D341Med (cell line): ENCODE data around the gene SIAH2.

Experiments used
- DNase-seq: peaks from one replicate; pipeline ENCODE4 v3.0.0; 2012; ENCODE audit warnings: low spot score

Gene SIAH2

DNA sequence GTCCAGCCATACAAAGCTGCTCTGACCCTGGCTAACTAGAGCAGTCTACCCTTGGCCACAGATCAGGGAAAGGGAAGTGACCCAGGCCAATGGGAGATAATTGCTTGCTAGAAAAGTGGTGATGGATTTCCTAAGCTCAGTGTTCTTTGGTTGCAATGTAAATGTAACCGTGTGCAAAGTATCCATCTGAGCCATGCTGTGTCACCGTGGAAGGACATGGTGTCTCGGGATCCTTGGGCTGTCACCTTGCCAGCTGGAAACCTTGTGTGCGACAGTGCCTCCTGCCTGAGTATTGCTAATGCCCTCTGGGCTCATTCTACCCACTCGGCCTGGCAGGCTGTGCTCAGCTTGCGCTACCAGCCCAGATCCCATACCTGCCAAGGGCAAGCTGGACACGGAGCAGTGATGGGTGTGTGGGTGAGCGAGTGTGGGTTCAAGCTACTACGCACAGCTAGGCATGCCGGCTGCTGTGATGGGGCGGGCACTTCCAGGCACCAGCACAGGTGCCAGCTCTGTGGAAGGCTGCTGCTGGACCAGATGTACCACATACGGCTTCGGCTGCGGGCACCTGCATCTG lies 10.7 kb upstream of the SIAH2 start:
- no peak for DNase-seq

DNA sequence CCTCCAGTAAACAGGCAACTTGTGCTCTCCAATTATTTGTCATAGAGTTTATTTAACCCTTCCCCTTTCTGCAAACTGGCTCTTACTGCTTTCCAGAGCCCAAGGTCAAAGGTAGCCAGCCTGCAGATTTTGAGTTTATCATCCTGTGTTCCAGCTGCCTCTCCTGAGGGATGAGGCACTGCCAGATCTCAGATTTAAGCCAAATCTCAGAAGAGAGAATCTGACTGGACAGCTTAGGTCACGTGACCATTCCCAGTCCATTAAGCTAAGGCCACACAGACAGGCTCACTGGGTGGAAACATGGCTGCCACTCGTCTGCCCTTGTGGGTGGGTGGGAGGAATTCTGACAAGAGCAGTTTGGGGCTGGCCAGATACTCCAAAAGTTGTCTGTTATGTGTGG lies 8.6 kb upstream of the SIAH2 start:
- no peak for DNase-seq

DNA sequence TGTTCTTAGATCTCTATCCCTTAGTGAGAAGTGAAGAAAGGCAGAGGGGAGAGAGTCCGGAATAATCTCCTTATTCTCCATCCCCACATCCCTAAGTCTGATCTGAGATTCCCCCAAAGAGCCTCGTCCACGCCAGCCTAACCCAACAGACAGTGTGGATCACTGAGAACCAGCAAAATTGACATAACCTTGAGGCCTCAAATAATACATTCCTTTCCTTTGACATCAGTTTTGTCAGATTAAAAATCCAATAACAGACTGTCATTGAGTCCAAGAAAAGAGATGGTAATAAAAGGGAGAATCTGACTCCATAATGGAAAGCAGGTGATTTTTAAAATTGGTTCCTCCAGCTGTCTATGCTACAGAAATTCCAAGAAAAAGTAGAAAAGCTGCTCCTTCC lies 7.7 kb upstream of the SIAH2 start:
- no peak for DNase-seq

DNA sequence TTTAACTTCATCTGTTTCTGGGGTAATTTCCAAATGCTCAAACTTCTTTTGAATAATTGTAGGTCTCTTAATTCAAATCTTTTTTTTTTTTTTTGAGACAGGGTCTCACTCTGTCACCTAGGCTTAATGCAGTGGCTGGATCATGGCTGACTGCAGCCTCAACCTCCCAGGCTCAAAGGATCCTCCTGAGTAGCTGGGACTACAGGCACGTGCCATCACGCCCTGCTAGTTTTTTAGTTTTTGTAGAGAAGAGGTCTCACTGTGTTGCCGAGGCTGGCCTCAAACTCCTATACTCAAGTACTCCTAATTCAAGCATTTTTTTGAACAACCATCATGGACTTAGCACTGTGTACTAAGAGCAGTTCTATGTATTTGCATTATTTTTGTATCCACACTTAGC lies 3.8 kb upstream of the SIAH2 start:
- no peak for DNase-seq

DNA sequence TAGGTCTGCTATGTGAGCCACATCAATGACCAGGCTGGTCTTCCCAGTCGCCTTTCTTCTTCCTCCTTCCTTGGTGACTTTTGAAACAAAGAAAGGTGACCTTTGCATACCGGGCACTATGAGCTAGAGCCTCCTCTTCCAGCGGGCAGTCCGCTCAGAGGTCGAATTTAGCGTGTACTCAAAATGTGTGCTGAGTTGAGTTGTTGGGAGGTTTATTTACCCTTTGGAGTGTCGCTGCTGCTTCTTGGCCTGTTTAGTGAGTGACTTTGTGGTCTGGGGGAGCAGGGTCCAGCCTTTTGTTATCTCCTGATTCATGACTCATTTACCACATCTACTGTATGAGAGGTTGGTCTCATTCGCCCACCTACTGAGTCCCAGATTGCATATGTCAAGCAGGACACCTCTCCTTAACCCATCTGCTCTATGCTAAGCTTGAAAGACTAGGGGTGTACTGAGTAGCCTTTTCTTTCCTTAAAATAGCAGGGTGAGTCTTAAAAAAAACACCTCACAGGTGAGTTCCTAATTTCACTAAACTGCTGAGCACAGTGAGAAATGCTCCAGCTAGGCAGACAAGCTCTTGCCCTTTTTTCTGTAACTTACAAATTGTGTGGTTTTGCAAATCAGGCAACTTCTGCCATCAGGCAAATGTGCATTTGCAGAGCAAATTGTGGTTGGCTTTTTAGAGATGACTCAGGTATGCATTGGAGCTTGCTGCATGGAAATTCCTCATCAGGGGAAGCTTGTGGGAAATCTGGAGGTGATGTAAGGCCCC lies 3.2 kb upstream of the SIAH2 start:
- DNase-seq: no peak

DNA sequence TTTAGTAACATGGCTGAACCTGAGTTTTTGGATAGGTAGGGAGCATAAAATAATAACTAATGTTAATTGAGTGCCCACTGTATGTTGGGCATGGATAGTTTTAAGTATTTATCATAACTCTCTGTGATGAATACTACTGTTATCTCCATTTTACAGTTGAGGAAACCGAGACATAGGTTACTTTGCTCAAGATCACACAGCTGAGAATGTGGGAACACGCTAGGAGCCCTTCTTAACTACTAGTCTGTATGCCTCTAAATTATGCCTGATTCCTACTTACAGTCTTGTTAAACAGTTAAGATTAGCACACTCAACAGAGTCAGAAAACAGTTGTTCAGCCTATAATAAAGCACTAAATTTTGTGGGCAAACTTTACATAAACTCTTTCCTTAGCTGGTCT lies 2.0 kb upstream of the SIAH2 start:
- DNase-seq: no peak

DNA sequence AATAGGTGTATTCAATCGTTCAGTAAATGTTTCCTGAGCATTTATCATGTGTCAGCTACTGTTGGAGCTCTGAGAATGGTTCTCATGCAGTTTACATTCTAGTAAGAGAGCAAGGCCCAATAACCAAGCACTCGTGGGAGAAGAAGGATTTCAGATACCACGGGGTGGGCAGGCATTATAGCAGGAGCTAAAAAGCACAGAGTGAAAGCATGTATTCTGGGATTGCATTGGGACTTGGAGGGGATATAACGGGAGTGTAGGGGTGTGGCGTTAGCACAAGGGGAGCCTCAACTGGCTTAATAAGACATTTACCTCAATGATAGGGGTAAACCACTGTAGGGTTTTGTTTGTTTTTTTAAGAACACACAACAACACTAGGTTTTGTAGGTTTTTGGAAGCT lies 1.6 kb upstream of the SIAH2 start:
- DNase-seq: no peak

DNA sequence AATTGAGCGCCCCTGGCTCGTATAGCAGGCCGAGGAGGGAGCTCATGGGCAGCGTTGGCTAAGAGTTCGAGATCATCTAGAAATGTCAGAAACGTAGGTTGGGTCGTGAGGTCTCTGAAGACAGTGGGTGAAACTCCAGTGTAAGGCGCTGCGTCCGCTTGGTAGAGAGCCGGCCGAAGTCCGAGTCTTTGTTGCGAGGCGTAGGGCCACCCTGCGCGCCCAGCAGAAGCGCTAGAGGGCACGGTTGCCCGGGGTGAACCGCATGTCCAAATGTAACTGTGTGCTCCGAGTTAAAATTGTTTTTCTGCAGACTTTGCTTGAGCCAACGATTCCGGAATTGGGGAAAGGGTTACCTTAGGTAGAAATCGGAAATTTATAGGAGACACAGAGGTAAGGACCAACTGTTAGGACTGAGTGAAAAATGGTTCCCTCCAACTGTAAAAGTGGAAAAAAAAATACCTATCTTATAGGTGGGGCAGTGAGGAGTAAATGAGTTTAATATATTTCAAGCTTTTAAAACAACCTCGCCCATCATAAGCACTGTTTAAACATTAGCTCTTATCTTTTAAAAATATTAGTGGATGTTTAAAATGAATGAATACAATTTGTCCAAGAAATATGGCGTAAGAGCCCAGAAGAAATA lies 993 bp upstream of the SIAH2 start:
- DNase-seq: no peak

DNA sequence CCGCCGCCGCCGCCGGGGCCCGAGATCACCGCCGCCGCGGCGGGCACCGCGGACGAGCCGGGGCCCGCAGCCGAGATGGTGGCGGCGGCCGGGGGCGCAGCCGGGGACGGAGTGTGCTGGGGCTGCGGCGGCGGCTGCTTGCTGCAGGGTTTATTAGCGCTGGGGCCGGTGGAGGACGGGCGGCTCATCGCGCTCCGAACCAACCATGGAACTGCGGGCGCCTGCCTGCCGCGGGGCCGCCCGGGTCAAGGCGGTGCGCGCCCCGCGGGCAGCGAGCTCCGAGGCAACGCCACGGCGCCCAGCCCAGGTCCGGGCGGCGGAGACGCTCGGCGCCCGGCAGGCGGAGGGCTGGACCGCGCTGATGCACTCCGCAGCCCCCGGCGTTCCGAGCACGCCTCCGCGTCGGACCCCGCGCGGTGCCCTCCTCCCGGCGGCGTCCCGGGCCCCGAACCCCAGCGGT lies 277 bp downstream of the SIAH2 start:
- no peak for DNase-seq

DNA sequence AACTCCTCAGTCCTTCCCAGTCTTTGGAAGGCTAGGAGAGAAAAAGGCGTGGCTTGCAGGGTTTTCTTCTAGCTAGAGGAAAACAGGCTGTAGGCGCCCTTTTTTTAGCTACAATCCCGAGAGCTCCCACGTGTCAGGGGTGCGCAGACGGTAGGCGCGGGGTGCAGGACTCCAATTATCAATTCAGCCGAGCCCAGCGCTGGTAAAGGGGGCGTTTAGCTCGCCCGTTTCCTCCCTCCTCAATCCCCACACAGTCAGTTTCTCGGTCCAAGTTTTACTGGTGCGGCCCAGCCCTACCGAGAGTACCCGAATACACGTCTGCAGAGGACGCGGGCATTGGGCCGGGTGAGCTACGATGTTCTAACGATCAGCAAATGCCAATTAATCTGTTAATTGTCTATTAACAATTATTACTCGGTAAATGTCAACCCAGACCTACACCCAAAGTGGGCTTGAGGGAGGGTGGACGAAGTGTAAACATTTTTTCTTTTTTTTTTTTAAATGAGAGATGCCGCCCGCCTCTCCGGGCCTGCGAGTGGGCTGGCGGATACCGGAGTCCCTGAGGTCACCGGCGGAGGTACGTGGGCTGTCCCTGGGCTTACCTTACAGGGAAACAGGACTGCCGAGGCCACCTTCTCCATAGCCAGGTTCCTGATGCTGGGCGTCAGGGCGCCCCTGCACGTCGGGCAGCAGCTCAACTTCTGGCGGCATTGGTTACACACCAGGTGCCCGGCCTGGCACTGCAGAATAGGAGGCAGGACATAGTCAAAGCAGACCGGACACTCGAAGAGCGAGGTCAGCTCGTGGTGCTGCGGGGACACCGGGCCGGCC lies 923 bp downstream of the SIAH2 start:
- no peak for DNase-seq

DNA sequence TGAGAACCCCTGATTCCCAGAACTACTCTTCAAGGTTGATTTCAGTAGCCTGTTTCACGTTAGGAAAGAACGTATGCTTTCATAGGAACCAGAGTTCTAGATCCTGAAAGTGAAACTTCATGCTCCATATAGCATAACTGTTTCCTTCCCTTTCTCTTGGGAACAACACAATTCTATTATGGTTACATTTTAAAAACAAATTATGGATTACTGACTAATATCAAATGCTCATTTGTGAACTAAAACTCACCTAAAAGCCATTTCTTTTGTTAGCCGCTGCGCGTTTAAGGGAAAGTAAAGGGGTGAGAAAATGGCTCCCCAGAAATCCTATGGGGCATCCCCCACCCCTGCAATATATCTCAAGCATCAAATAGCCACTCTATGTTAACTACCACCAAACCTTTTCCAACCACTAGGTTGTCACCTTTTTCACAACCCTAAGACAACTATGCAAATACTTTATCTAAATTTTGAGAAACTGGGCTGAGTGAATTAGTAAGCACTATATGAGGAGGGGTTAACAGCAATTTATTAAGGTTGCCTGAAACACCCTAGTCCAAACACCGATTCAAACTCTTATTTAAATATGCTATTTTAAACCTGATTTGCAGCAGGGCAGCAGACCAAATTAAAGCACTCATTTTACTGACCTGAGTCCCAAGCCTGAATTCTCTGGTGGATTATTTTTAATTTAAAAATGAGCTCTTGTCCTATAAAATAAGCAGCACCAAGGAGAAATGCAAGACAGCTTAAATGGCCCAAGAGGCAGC lies 2.4 kb downstream of the SIAH2 start:
- no peak for DNase-seq

DNA sequence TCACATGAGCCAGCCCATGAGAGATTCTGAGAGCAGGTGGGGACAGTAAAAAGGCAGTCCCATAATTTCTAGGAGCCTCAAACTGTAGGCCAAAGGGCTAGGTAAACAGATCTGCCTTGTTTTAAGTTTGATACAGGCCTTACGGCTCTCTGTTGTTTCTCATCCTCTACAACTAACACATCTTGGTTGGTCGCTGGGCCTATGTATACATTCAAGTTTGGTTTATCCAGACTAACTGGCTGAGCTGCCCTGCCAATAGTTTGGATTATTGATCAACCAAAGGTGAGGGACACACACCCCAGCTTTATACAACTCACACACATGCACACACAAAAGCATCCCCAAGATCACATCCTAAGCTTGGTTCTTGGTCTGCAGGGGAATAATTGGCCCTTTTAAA lies 3.0 kb downstream of the SIAH2 start:
- no peak for DNase-seq

DNA sequence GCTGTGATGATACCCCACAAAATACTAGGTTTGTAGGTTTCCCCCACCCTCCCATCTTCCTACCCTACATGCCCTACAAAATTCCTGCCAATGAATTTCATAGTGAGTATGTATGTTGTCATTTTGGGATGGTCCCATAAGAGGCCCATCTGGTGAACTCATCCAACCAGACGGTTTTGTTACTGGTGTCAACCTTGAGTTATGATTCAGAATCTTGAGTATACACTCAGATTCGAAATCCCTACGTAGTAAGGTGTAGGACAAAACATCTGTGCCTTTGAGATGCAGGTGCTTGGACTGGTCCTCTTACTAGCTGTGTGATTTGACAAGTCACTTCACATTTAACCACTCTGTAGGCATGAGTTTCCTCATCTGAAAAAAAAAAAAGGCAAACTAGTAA lies 3.6 kb downstream of the SIAH2 start:
- DNase-seq: no peak

DNA sequence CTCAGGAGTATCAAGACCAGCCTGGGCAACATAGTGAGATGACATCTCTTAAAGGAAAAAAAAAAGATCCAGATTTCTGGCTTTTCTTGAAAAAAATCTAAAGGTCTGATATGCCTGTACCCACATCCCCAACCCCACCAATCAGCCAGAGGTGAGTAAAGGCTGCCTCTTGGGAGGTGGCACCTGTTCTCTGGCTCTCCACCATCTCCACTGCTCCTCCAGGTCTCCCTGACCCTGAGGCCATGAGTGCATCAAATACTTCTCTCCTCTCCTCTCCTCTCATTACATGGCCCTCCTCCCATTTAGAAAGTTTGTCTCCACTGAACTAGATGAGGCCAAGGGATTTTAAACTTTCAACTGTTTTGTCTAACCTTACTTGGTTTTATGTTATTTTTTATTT lies 5.2 kb downstream of the SIAH2 start:
- no peak for DNase-seq

DNA sequence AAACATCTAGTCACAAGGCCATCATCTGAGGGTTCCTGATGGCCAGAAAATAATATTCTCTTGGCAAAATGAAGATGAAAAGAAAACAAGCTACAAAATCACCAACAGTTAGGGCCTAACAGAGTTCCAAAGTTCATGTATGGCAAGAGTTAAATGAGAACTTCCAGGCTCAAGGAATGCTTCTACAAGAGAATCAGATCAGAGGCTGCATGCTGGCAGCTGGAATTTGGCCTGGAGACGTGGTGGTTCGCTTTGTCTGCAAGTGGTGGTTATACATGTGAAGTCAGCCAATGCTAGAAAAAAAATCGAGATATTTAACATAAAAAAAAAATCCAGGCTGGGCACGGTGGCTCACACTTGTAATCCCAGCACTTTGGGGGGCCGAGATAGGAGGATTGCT lies 5.6 kb downstream of the SIAH2 start:
- DNase-seq: no peak

DNA sequence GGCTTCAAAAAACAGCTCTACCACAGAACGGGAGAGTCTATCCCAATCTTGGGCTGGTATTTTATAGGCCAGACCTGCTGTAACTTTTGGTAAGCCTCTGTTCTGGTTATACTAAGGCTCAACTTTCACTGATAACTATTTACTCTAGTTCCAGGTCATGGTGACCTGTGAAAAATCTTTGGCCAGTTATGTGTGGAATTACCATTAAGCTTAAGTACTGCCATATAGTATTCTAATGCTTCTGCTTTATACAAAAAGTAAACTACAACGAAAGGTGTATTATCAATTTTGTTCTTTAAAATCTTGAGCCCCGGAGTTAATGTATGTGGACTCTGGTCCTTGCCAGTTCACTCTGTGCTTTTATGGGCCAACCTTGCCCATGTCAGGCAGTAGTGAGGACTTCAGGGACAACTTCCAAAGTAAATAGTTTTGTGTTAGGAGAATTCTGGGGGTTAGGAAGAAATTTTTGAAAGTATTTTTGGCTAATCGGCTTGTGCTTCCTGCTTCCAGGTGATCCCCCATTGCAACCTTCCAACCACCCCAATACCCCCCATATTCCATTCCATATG lies 6.4 kb downstream of the SIAH2 start:
- no peak for DNase-seq

DNA sequence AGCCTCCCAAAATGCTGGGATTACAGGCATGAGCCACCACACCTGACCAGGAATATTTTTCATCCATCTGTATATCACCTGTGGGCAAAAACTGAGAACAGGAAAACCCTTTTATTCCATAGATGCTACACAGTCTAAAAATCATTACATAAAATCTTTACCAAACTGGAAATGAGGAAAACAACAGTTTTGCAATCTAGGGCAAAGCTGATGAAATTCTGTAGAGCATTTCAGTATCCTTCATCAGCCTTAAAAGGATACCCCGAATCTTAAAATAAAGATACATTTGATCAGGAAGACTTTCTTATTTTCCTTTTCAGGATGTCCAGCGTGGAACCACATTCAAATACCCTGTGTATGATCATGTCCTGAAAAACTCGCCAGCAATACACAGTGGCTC lies 7.1 kb downstream of the SIAH2 start:
- no peak for DNase-seq

DNA sequence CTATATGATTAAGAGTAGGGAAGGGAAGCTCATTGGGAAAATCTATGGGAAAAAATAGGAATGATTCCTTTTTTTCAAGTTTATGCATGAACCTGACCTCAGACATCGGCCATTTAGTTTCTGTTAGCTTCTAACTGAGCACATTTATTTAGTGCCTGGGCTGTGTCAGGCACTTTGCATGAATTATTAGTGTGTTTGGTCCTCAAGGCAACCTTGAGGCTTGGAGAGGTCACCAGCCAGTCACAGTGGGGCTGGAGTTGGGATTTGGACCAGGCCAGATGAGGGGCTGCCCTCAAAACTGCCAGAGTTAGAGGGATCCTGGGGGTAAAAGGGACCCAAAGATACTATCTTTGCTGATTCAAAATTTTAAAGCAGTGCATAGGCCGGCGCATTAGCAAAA lies 8.1 kb downstream of the SIAH2 start:
- DNase-seq: no peak

DNA sequence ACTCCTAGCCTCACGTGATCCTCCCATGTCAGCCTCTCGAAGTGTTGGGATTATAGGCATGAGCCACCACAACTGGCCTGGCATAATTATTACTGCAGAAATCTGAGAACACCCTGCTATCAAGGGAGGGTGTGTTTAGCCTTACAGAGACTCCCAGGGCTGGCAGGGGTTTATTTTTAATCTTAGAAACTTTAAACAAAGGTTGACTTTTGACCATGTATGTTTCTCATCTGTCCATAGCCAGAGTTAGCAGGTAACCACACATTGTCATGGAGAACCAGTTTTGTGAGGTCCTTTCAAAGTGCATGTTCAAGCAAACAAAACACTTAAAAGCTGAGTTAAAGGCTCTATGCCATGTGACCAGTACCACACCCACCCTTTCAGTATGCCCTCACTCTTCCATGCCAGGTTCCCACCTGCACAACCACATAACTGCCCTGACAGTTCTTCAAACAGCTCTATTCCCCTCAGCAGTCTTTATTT lies 11.1 kb downstream of the SIAH2 start:
- DNase-seq: no peak

DNA sequence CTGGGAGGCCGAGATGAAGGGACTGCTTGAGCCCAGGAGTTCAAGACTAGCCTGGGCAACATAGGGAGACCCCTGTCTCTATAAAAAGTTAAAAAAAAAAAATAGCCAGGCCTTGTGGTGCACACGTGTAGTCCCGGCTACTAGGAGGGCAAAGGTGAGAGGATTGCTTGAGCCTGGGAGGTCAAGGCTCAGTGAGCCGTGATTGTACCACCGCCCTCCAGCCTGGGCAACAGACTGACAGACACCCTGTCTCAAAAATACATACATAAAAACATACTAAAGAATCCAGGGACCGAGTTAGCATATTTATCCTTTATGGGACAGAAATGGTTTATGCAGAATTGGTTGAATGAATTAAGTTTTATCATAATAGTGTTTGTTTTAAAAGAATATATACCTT lies 13.7 kb downstream of the SIAH2 start:
- DNase-seq: no peak

DNA sequence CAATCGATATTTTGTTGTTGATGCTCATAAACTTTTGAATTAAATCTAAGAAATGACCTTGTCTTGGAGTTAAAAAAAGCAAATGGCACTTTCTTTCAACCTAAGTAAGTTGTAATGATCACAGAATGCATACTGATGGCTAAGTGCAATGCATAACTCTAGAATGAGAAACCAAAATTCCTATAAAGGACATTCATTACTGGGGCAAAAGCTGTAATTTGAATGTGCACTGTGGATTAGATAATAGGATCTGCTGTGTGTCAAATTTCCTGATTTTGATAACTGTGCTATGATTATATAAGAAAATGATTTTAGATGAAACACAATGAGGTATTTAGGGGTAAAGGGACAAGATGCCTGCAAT lies 14.3 kb downstream of the SIAH2 start:
- no peak for DNase-seq
